Dermis blood vessel endothelial cell (primary cell): Measurements from ENCODE around the gene LAMA3. TPM values are rescaled to one million over a fixed set of nuclear protein-coding genes. Genes with fewer than 3 reads are reported as not detected.
A peak's percentile ranks its signal among the peaks of the same experiment; 100 is the strongest.

ENCODE experiments used
- DNase-seq: peaks from one replicate; pipeline ENCODE4 v3.0.0; 2010
- total RNA-seq: library from RNA; depleted of rRNA; stranded (reverse); fragments of >200 nt; gene quantifications from 2 replicates; pipeline ENCODE4 v1.2.3, GENCODE V29; 2014

The LAMA3 gene
- total RNA-seq, 1 donor from 2014 or later, result 14.1 TPM

DNA sequence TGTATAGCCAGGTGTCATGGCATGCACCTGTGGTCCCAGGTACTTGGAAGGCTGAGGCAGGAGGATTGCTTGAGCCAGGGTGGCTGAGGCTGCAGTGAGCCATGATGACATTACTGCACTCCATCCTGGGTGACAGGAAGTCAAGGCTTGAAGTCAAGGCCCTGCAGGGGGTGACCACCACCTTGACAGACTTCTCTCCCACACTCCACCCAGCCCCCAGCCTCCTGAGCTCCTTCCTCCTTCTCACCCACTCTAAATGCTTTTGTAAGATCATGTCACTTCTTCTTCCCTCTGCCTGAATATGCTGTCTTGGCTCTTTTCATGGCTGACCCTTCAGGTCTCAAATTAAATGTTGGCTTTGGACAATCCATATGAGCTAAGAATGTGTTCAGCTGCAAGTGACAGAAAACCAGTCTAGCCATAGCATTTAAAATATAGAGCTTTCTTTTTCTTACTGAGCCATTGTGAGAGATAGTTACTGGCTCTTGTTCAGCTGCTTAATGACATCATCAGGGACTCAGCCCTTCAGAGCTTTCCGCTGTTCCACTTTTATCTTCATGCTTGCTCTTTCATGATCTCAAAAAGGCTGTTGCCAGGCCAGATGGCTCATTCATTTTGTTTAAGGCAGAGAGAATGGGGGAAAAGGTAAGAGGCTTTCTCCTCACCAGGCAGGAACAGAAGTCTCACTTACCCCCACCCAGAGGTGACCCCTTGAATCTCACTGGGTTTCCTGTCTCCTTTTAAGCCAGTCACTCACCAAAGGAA is 288.6 kb downstream of the LAMA3 start:
- DNase-seq, result no peak

DNA sequence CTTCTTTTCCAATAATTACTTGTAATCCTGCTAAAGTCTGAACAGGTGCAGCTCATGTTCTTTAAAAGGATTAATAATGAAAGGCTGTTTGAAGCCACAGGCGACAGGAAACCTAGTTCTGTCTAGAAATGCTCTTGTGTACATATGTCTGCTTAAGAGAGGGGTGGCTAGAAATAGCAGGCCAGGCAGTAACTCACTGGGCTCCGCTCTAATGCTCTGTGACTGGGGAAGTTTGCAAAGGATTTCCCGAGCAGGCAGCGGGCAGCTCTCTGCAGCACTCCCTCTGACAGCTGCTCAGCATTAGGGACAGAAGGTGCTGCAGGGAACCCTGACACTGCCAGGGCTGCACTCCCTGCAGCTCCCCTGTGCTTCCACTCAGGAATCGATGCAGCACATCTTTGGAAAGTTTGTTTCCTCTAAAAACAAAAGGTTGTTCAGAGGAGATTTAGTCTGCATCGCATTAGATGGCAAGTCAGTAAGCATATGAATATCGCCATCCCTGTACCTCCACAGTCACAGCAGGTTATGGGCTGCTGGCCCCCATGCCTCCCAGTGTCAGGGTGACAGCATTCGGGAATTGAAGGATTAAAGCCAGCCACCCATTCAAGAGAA is 292.2 kb downstream of the LAMA3 start:
- no peak for DNase-seq

DNA sequence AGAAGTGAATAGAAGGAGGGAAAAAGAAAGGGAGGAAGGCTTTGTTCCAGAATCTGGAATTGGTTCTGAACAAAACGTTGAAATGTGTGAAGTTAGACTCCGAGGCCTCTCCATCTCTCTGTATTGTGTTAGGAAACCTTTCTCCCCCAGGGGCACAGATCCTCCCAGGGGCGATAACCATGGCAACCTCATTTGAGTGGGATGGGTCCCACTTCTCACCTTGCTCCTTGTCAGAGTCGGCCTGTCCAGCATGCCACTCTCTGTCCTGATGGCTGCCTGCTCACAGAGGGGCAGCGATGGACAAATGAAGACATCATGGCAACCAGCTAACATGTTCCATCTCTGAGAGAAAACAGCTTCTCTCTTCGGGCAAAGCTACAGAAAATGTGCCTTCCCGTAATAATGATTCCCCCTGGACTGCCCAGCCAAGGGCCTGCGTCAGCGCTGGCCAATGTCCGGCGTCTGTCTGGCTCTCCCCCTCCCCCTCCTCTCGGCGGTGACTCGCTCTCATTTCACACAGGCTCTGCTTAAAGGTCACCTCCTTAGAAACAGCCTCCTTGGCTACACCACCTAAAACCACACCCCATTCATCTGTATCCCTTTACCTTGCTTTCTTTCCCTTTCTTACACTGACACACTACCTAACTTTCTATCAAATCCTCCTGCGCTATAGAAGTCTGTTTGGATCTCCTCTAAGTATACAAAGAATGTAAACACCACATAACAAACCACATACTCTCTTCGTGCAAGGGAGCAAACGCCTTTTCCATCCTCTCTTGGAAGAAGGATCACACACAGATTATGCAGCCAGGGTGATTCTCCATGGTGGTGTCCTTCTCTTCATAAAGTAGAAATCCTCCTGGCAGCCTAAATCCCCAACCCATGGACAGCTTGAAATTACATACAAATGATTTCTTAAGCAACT is 293.2 kb downstream of the LAMA3 start:
- DNase-seq, result peak; percentile 47

DNA sequence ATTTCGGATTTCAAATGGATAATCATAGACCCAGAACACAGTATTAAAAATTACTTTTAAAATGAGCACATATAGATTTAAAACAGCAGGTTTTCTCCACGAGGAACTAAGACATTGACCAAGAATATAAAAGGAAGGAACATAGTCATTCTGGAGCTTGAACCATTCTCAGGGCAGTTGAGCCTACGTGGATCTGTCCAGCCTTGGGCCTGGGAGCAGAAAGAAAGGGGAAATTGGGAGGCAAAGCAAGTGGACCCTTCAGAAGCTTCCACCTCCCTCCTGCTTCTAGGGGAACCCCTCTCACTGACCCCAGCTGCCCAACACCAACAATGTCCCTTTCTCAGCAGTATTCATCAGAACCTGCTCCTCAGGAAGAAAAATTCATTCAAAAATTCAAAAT is 293.9 kb downstream of the LAMA3 start:
- no peak for DNase-seq

DNA sequence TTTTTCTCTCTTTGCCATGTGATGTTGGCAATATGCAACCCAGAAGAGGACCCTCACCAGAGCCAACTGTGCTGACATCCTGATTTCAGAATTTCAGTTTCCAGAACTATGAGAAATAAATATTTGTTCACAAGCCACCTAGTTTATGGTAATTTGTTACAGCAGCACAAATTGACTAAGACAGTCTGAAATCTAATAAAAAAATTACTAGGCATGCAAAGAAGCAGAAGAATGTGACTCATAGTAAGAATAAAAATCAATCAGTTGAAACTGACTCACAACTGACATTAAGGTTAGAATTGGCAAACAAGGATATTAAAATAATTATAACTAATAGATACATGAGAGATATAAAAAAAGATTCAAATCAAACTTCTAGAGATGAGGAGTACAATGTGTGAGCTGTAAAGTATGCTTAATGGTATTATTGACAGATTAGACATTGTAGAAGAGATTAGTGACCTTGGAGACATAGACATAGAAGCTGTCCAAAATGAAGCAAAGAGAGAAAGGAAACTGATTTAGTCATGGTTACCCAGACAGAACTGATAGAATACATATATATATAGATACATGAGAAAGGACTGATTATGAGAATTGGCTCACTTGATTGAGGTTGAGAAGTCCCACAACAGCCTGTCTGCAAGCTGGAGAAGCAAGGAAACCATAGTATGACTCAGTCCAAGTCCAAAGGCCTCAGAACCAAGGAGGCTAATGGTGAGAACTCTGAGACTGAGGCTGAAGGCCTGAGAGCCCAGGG is 297.5 kb downstream of the LAMA3 start:
- no peak for DNase-seq

DNA sequence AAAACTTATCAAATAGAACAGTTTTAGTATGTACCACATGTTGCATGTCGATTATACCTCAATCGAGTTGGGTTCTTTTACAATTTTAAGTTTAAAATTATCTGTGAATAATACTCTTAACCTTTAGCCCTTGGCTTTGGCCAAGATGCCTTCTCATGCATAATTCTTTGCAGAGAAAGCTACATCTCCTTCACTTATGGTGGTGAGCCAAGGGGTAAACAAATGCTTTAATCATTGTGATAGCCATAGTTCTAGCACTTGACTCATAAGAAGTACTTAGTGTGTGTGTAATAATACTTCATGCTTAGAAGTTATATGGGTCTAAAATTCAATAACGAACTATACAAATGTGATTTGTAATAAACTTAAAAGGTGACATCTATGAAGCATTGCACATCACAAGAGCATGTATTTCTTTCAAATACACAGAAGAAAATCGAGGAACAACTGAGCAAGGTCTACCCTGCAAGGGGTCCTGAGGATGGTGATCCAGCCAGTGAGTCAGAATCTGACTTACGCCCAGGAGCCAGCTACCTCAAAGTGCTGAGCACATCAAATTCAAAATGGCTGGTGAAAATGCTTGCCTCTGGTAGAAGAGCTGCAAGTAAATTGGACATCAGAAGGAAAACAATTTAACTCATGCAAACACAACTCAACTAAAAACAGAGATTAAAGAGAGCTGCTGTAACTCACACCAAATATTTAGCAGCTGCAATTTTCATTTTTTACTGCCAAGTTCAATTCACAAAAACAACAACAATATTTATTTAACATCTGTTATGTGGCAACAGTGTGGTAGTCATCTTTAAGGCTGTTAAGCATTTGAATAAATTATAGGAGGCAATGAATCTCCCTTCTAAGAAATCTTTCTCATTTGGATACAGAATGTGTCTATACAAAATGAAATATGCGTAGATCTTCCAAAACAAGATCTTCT is 301.5 kb downstream of the LAMA3 start:
- no peak for DNase-seq

DNA sequence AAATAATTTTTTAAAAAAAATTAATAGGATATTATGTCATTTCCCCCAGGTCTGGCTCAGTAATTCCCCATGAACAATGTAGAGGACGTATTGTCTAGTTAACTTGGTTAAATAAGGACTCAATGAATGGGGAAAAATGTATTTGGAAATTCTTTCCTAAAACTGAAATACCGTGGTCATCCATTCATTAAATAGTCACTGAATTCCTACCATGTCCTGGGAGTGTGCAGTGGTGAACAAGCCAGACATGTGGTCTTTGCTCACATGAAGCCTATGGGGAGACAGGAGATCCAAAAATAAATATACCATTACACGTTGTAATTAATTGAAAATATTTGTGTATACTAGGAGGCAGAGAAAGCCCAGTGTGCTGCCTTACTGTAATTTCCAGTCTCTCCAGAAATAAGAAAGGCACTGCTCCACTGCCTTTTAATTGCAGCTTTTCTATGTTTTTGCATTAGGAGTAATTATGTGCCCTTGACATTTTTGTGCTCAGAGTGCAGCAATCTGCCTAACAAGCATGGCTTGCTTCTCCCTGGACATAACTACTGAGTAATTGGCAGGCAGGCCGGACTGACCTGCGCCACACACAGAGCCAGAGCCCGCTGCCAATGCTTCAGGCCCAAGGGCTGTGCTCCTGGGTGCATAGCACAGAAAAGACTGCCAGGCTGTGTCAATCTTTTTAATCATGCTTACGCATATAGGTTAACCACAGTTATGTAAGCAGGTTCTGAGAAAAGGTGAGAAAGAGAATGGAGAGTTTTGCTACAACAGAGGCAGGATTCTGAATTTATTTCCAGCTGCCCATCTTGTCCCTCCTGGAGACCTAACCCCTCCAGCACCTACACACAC is 303.1 kb downstream of the LAMA3 start:
- peak; percentile 4 for DNase-seq

DNA sequence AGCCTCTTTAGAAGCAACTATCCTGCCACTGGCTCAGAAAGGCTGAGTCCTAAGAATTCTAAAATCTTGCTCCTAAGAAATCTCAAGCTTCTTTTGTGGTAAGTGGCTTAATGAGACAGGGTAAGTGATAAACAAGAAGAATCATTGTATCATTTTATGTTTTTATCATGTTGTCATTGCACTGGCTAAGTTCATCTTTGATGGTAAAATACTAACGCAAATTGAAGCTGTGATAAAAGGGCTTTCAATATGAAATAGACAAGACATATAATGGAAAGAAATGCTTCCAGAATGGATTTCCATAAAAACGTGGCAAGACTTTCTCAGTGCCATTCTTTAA is 303.7 kb downstream of the LAMA3 start:
- DNase-seq, result no peak

DNA sequence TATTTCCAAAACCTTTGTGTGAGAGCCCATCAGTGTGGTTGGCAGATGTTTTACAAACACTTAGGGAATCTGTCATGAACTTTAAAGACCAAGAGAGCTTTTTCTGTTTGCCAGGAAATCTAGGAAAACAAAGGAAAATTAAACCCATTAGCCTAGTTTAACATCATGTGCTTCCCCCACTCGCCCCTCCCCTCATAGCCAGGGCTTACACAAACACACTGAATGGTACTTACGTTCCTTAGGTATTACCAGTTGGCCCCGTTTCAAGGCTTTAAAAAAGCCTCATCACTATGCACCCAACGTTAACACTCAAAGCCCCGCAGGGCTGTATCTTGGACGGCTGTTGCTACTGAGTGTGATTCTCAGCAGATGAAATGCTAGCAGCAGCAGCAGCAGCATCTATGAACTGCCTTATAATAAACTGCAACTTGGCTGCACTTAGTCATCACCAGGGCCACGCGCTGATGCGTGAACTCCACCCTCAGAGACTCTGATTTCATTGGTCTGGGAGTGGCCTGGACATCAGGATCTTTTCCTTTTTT is 305.2 kb downstream of the LAMA3 start:
- peak; percentile 47 for DNase-seq

DNA sequence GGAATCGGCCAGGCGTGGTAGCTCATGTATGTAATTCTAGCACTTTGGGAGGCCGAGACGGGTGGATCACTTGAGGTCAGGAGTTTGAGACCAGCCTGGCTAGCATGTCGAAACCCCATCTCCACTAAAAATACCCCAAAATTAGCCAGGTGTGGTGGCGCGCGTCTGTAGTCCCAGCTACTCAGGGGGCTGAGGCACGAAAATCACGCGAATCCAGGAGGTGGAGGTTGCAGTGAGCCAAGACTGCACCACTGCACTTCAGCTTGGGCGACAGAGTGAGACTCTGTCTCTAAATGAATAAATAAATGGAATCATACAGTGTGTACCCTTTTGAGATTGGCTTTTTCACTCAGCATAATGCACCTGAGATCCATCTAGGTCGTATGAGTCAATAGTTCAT is 305.9 kb downstream of the LAMA3 start:
- no peak for DNase-seq

DNA sequence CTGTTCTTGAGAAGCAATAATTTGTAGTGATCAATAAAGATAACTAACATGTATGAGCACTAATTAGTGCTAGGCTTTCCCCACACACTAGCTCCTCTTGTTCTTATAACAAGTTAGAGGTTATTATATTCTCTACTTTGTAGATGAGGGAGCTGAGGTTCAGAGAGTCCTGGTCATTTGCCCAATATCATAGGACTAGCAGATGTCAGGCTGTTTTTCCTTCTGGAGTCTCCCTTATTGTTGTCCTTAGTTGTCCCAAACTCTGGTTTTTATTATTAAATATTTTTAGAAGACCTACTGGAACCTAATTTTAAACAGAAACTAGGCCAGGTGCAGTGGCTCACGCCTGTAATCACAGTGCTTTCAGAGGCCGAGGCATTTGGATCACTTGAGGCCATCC is 308.8 kb downstream of the LAMA3 start:
- no peak for DNase-seq

DNA sequence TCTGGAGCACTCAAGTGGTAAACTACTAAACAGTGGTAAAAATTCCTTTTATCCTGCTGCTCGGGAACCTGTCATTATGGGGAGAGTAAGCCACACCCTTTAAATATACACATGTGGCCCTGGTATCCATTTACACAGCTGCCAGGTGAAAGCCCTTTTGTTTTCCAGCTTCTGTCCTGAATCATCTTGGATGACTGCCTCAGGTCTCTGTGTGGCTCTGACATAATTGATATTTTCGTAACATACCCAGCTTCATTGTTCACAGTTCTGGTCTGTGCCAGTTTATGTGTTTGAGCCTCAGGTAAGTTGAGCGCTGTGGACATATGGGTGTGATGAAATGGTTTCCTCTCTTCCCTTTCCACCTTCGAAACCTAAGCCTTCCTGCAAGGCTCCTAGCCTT is 309.6 kb downstream of the LAMA3 start:
- DNase-seq, result no peak

DNA sequence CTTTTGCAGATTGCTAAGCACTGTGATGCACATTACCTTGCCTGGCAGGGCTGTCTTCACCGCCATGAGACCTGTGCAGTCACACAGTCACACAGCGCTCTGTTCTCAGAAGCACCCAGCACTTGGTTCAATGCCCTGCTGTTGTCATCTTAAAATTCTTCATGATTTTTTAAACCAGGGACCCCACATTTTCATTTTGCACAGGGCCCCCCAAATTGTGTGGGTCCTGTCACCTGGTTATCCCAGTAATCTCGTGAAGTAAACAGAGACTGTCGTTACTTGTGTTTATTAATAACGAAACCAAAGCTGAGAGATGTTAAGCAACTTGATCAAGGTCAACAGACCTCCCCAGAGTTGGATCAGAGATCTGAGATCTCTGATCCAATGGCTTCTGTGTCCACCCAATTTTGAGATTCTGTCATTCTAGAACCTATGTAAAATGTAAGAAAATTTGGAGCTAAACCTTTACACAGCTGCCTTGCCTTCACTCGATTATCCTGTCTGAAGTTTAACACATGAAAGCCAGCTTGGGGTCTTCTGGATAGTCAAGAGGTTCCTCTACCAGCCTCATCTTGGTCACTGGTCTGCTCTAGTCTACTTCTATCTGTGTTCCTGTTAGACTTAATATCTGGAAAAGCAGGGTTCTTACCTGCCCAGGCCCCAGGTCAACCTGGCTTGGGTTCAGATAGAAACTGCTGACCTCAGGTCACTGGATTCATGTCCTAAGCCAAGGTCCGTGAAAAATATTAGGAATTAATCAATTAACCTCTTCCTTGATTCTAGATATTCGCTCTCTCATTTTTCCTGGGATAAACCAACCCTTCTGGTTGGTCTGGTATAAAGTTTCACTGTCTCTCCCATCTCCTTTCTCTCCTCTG is 311.6 kb downstream of the LAMA3 start:
- DNase-seq, result no peak

DNA sequence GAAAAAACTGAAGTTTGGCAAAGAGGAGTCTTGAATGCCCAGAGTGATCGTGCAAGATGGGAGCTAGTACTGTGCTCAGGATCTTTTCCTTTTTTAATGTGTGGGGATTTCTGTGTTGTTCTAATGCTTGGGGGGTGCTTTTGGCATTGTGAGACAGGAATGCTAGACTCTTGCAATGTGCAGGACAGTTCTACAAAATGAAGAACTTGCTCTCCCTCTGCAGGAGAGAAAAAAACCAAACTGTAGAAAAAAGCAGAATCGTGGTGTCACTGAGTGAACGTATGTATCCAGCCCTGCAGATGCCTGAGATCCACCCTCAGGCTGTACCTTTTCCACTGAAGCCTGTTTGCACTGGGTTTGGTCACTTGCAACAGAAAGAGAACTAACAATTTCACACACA is 313.2 kb downstream of the LAMA3 start:
- no peak for DNase-seq

DNA sequence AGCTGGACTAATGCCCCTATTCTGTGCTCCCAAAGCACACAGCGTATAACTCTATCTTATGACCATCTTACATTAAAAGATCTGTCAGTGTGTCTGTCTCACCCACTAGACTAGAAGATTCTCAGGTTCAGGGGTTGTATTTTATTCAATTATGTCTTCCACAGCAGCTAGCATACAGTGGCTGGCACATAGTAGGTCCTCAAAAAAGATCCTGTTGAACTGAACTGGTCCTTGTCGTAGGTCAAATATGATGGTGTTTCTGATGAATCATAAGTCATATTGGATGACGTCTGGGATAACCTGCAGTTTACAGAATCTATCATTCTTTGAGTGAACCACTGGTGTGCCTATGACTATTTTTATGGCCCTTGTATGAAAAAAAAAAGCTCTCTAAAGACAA is 314.0 kb downstream of the LAMA3 start:
- no peak for DNase-seq

DNA sequence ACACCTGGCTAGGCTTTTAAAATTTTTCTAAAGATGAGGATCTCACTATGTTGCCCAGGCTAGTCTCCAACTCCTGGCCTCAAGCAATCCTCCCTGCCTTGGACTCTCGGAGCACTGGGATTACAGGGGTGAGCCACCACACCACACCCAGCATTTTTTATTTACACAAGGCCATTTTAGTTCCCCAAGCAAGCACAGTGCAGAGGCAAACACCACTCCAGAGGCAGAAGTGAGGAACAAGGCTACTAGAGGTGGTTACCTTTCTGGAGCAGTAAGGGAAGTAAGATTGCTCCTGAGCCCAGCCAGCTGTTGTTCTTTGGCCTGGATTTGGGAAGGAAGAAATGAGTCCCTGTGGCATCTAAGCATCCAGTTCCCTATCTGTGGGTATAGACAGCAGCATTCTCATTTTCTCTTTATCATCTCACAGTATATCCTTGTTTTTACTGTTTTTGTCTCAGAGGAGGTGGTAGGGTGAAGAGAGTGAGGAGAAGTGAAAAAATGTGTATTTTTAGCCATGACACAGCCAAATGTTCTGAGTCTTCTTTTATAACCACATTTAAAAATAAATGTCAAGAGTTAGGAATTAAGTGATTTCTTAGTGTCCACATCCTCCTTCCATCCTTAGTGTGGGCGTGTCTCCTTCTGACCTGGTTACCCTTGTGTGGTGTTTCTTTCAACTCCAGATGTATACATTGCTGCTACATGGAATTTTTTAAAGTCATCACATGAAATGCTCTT is 314.8 kb downstream of the LAMA3 start:
- DNase-seq, result no peak
